Stimulated activated naive CD8-positive, alpha-beta T cell treated with anti-CD3 and anti-CD28 coated beads, Interleukin-15, amount 100 ng/mL, for 72 hours (primary cell): Measurements from ENCODE around the gene SCN4A.
"Not testable (repeated sequence)": the region's sequence is repeated elsewhere in the genome, so short reads cannot be mapped to it uniquely, and the experiment has no call there.

Experiments
- ATAC-seq: fragments of 150-1000 bp; cut with Tn5 transposase; 2 replicates; pipeline ENCODE4 v1.10.0; 2021; ENCODE audit warnings: mild to moderate bottlenecking, moderate library complexity
- DNase-seq, 2 donors: peaks; one replicate each; pipeline ENCODE4 v3.0.0; 2021 to 2022
- H3K27ac Mint-ChIP-seq, 2 donors: one replicate each; pipeline ENCODE4 v1.8.0; 2022; ENCODE audit warnings: mild to moderate bottlenecking in 2 of 2, mixed read lengths in 2 of 2, moderate library complexity in 2 of 2
- H3K27me3 Mint-ChIP-seq: one replicate; pipeline ENCODE4 v1.8.0; 2022; ENCODE audit warnings: mixed read lengths
- H3K4me1 Mint-ChIP-seq: one replicate; pipeline ENCODE4 v1.8.0; 2022; ENCODE audit warnings: mild to moderate bottlenecking, mixed read lengths
- H3K4me3 Mint-ChIP-seq, 2 donors: one replicate each; pipeline ENCODE4 v1.8.0; 2022; ENCODE audit warnings: mild to moderate bottlenecking in 2 of 2, mixed read lengths in 2 of 2, moderate library complexity in 1 of 2
- H3K9me3 Mint-ChIP-seq, 2 donors: one replicate each; pipeline ENCODE4 v1.8.0; 2022; ENCODE audit warnings: mixed read lengths in 2 of 2

SCN4A gene

GRCh38 chr17:63995626-63996025 lies 22.9 kb upstream of the SCN4A start:
- Mint-ChIP-seq H3K27me3 (peaks cover 20% of the 10 kb centered on the region), H3K27ac (no peak overlapping the region), H3K4me3 (no peak overlapping the region), H3K4me1 (peaks cover 55% of the 10 kb centered on the region), H3K9me3 (no peaks in the 10 kb centered on the region)
- ATAC-seq (no peak), DNase-seq (no peak)

DNA sequence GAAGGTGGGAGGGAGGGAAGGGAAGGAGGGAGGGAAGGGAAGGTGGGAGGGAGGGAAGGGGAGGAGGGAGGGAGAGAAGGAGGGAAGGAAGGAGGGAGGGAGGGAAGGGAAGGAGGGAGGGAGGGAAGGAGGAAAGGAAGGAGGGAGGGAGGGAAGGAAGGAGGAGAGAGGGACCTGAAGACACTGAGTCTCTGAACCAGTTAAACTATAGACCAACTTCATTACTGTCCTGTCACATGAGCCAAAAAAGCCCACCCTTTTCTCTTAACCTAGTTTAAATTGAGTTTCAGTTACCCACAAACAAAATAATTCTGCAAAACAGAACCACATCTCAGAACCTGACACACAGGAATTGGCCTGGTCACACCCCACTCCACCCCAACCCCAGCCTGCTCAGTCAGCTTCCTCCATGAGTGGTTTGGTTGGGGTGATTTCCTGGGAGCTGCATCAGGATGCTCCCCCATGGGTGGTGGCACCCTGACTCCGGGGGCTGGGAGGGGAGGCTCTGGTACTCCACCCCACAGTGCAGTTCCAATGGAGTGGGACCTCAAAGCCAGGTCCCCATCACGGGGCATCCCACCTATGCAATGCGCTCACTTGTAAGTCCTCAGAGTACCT lies 20.8 kb upstream of the SCN4A start:
- Mint-ChIP-seq H3K9me3 (no peaks in the 10 kb centered on the region), H3K27ac (no peak overlapping the region), H3K27me3 (peaks cover 20% of the 10 kb centered on the region), H3K4me1 (peaks cover 44% of the 10 kb centered on the region), H3K4me3 (no peak overlapping the region)
- no peak for DNase-seq
- peak; percentile 6 for ATAC-seq

DNA sequence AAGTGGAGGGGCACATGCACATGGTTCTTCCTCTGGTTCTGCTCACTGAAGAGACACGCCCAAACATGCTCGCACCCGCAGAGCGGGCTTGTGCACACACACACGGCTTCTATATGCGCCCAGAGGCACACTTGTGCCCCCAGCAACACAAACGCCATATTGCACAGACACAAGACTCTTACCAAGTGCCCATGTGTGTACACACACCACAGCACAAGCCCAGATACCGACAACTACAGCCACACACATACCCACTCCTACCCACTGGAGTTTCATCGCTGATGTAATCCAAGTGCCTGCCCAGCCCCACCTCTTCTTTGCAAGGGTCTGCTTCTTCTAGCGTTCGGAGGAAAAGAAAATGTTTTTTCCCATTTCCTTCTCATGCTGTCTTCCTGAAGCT lies 18.9 kb upstream of the SCN4A start:
- Mint-ChIP-seq H3K27ac (no peak overlapping the region), H3K9me3 (no peaks in the 10 kb centered on the region)

DNA sequence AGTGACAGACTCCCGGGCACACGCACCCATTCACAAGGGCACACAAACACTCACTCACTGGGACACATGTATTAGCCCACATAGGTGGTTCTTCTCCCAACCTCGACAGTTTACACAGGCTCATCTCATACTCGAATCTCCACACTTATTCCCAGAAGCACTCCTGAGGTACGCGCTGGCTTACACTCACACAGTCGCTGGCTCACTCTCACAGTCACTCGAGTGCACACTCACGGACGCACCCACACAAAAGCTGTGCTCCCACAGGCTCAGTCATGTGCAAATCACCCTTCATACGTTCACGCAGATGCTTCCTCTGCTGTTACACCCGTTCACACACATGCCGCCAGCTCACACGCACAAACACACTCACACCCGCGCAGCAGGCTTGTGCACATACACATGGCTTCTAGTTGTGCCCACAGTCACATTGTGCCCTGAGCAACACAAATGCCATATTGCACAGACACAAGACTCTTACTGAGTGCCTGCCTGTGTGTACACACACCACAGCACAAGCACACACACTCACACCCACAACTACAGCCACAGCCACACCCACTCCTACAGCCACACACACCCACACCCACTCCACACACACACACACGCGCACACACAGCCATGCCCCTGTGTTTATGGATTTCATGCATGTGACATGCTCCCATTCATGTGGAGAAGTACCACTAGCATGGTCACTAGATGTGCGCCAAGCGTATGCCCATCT lies 17.1 kb upstream of the SCN4A start:
- H3K4me1 Mint-ChIP-seq, result peaks cover 61% of the 10 kb centered on the region
- H3K9me3 Mint-ChIP-seq, result no peaks in the 10 kb centered on the region

More for the DNA sequence above, 18.9 kb upstream of the SCN4A start:
- ATAC-seq, result no peak
- peaks cover 43% of the 10 kb centered on the region for H3K4me1 Mint-ChIP-seq
- no peak for DNase-seq
- peaks cover 20% of the 10 kb centered on the region for H3K27me3 Mint-ChIP-seq
- peak overlapping the region in 1 of 2 donors; percentile 32 for H3K4me3 Mint-ChIP-seq

DNA sequence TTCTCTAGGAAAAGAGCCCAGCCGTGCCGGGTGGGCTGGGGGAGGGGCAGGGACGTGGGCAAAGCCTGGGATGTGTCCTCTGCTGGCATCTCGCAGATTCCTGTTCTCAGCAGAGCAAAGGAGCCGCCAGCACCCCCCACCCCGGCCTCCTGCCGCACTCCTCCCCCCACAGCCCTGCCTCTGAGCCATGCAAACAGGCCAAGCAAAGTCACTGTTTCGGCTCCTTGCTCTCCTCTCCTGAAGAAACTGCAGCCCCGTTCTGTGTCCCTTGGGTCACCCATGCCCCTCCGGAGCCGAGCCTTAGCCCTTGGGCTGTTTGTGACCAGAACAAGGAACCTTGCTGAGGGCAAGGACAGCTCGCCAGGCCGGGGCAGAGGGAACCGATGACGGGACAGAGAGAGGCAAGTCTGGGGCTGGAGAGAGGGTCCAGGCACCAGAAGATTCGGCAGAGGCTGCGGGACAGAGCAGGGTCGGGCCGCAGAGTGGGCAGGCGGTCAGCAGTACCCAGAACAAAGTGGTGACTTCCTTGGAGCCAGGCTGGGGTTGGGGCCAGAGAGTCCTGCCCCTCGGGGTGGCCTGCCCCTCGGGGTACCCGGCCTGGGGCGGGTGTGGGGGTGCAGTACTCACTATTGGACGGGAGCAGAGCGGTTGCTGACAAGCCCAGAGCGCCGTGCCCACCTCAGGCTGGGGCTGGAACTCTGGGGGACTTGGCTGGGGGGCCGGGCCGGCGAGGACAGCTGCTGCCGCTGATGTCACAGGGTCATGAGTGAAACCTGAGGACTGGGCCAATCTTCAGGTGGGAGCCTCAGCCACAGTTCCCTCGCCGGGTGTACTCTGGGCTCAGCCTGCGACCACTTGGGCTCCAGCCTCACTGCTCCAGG lies 16.3 kb upstream of the SCN4A start:
- Mint-ChIP-seq H3K4me3 (no peak overlapping the region), H3K4me1 (peaks cover 64% of the 10 kb centered on the region), H3K9me3 (no peaks in the 10 kb centered on the region), H3K27ac (no peak overlapping the region), H3K27me3 (peaks cover 20% of the 10 kb centered on the region)
- DNase-seq (no peak), ATAC-seq (no peak)

More for the DNA sequence above, 17.1 kb upstream of the SCN4A start:
- peaks cover 20% of the 10 kb centered on the region for H3K27me3 Mint-ChIP-seq
- ATAC-seq (peak; percentile 2), DNase-seq (no peak)
- H3K27ac Mint-ChIP-seq, result no peak overlapping the region
- no peak overlapping the region for H3K4me3 Mint-ChIP-seq

- H3K27ac Mint-ChIP-seq, result no peak overlapping the region
- DNase-seq (no peak), ATAC-seq (no peak)
- H3K27me3 Mint-ChIP-seq, result peaks cover 20% of the 10 kb centered on the region
- H3K4me3 Mint-ChIP-seq, result no peak overlapping the region
- peaks cover 0 to under 1% of the 10 kb centered on the region in 2 donors for H3K9me3 Mint-ChIP-seq
- H3K4me1 Mint-ChIP-seq, result peaks cover 64% of the 10 kb centered on the region
Measured at GRCh38 chr17:63988127-63988478, 15.4 kb upstream of the SCN4A start.

DNA sequence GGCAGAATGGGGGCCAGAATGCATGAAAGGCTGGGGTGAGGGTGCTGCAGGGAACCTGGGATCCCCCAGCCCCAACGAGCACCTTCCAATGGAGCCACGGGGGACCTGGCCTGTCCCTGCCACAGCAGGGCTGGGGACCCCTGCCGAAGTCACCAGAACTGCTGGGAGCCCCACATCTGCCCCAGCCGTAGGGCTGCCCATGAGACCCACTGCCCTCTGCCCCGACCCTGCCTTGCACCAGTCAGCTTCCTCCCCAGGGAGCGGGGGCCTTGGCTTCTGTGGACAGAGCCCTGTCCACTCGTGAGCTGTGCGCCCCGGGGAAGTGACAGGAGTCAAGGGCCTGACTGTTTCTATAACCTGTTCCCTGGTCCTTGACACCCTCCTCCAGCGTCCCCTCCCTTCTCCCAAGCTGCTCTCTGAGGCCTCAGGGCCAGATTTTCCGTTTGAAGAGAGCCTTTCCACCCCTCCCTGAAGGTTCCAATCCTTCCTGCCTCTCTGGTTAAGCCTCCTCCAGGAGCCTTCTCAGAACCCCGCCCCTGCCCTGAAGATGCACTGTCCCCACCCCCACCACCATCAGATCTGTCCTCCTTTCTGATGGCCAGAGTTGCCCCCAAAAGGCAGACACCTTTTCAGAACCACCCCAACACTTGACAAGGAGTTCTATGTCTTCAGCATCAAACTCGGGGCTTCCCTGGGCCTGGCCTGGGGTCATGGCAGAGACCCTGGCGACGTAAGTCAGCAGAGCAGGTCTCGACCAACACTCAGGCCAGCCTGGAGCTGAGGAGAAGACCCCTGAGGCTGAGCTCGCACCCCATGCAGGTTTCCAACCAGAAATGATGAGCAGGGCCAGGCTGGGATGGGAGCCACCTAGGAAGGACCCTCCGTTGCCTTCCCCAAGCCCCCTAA lies 14.8 kb upstream of the SCN4A start:
- ATAC-seq, result no peak
- no peak for DNase-seq
- H3K9me3 Mint-ChIP-seq, result peaks cover 0 to 7% of the 10 kb centered on the region in 2 donors
- no peak overlapping the region for H3K4me3 Mint-ChIP-seq
- H3K4me1 Mint-ChIP-seq, result peaks cover 59% of the 10 kb centered on the region
- peak overlapping the region; percentile 36 to 63 for H3K27ac Mint-ChIP-seq
- peaks cover 14% of the 10 kb centered on the region for H3K27me3 Mint-ChIP-seq

DNA sequence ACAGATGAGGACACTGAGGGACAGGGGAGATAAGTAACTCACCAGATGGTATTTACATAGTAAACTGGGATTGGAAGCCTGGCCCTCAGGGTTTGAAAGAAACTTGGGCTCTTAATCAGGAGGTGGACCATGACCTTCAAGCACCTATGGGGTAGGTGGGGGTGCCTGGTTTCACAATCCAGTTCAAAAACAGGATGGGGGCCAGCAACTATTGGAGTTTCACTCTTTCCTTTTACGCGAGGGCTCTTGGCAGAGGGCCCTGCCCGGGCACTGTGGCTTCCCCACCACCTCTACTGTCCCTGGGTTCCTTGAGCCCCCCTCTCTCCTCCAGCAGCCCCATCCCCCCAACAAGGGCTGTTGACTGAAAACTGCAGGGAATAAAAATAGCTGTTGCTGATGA lies 14.1 kb upstream of the SCN4A start:
- H3K9me3 Mint-ChIP-seq, result peaks cover 4 to 13% of the 10 kb centered on the region in 2 donors
- ATAC-seq (no peak), DNase-seq (no peak)
- H3K4me3 Mint-ChIP-seq, result no peak overlapping the region
- peaks cover 56% of the 10 kb centered on the region for H3K4me1 Mint-ChIP-seq
- no peak overlapping the region for H3K27ac Mint-ChIP-seq
- peaks cover 8% of the 10 kb centered on the region for H3K27me3 Mint-ChIP-seq

DNA sequence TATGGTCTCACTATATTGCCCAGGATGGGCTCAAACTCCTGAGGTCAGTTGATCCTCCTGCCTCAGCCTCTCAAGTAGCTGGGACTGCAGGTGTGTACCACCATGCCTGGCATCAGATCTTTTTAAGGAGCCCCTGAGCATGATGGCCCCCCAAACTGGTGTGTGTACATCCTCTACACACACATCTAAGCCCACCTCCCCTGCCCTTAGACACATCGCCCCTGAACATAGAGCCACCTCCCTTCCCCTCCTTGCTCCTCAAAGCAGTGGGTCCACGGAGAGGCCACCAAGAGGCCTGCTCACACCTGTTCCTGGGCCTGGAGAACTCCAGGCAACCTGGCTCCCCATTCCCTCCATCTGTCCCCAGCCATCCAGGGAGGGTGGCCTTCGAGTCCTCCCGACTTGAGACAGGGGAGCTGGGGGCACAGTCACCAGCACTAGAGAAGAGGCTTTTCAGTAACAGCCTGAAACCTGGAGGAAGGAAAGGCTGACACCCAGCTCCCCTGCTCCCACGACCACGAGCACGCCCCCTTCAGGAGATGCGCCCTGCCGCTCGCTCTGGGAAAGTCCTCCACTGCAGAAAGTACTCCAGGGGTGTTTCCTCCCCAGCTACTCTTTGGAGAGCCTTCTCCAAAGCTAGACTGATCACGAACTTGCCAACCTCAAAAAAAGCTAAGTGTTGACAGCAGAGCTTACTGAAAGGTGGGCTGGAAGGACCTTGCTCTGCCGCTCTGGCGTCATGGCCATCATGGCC lies 12.8 kb upstream of the SCN4A start:
- ATAC-seq (peak; percentile 47), DNase-seq (no peak)
- peak overlapping the region in 1 of 2 donors; percentile 49 for H3K4me3 Mint-ChIP-seq
- H3K9me3 Mint-ChIP-seq, result peaks cover 5 to 15% of the 10 kb centered on the region in 2 donors
- H3K4me1 Mint-ChIP-seq, result peaks cover 43% of the 10 kb centered on the region
- peak overlapping the region; percentile 78 to 83 for H3K27ac Mint-ChIP-seq
- H3K27me3 Mint-ChIP-seq, result no peaks in the 10 kb centered on the region

GRCh38 chr17:63984651-63985386 lies 12.1 kb upstream of the SCN4A start:
- Mint-ChIP-seq H3K27ac (peak overlapping the region; percentile 78 to 83), H3K4me3 (peak overlapping the region in 1 of 2 donors; percentile 31), H3K4me1 (peaks cover 36% of the 10 kb centered on the region), H3K9me3 (peaks cover 5 to 15% of the 10 kb centered on the region in 2 donors), H3K27me3 (no peaks in the 10 kb centered on the region)
- ATAC-seq (peak; percentile 90), DNase-seq (peak; percentile 68 to 74)

DNA sequence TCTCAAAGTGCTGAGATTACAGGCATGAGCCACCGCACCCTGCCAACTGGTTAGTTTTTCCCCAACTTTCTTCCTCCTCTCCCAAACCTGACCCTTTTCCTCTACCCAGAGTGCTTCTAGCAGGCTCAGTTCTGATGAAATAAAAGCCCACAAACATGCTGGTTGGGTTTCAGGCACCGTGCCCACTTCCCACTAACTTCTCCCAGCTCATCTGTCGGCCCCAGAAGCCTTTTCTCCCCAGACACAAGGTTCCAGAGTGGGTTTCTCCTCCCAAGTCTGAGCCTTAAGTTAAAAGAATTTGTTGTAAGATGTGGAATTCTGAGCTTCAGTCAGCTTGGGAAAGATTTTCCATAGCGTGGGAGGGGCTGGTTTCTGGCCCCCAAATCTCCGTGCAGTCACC lies 11.5 kb upstream of the SCN4A start:
- Mint-ChIP-seq H3K4me1 (peaks cover 34% of the 10 kb centered on the region), H3K9me3 (peaks cover 5 to 15% of the 10 kb centered on the region in 2 donors), H3K4me3 (no peak overlapping the region), H3K27me3 (no peaks in the 10 kb centered on the region), H3K27ac (peak overlapping the region in 1 of 2 donors; percentile 59)
- no peak for ATAC-seq
- DNase-seq, result no peak

DNA sequence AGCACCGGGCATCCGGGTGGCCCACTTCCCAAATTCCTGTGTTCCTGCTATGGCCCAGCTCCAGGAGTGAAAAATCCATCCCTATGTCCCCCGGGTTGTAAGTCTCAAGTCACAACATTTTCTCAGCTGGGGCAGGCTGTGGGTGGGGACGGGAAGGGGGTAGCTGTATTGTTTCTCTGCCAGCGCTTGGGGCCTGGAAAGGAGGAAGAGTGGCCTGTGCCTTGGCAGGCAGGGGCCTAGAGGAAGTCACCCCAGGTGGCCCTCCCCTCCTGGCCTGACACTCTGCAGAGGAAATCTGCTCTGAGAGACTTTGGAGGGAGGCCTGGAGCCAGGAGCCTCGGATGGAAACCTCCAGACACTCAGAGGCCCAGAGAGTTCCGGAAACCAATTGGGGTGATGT lies 10.6 kb upstream of the SCN4A start:
- H3K4me1 Mint-ChIP-seq, result peaks cover 34% of the 10 kb centered on the region
- H3K27me3 Mint-ChIP-seq, result no peaks in the 10 kb centered on the region
- H3K27ac Mint-ChIP-seq, result no peak overlapping the region
- H3K9me3 Mint-ChIP-seq, result peaks cover 5 to 15% of the 10 kb centered on the region in 2 donors
- ATAC-seq, result no peak
- no peak overlapping the region for H3K4me3 Mint-ChIP-seq
- DNase-seq, result no peak

DNA sequence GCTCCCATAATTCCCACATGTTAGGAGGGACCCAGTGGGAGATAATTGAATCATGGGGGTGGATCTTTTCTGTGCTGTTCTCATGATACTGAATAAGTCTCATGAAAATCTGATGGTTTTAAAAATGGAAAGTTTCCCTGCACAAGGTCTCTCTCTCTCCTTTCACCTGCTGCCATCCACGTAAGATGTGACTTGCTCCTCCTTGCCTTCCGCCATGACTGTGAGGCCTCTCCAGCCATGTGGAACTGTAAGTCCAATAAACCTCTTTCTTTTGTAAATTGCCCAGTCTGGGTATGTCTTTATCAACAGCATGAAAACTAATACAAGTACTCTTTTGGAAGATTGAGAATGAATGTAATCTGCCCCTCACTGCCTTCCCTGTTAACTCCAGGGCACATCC lies 9.9 kb upstream of the SCN4A start:
- not testable (repeated sequence) for DNase-seq, H3K4me3 Mint-ChIP-seq, ATAC-seq, H3K27me3 Mint-ChIP-seq
- Mint-ChIP-seq H3K4me1 (peaks cover 32% of the 10 kb centered on the region), H3K27ac (peak overlapping the region in 1 of 2 donors; percentile 61), H3K9me3 (peaks cover 5 to 15% of the 10 kb centered on the region in 2 donors)
